Urothelium cell line (cell line): Measurements from ENCODE around the gene AKR1B15.
"Not testable (repeated sequence)": the region's sequence is repeated elsewhere in the genome, so short reads cannot be mapped to it uniquely, and the experiment has no call there.

Source experiments
- DNase-seq: peaks from one replicate; pipeline ENCODE4 v3.0.0; 2011; ENCODE audit warnings: low spot score, mixed read lengths
- FAIRE-seq: peaks from 2 replicates; lab custom pipeline; 2011; peaks lifted over from hg19 to GRCh38; lab: Jason Lieb, UNC

Gene AKR1B15

DNA sequence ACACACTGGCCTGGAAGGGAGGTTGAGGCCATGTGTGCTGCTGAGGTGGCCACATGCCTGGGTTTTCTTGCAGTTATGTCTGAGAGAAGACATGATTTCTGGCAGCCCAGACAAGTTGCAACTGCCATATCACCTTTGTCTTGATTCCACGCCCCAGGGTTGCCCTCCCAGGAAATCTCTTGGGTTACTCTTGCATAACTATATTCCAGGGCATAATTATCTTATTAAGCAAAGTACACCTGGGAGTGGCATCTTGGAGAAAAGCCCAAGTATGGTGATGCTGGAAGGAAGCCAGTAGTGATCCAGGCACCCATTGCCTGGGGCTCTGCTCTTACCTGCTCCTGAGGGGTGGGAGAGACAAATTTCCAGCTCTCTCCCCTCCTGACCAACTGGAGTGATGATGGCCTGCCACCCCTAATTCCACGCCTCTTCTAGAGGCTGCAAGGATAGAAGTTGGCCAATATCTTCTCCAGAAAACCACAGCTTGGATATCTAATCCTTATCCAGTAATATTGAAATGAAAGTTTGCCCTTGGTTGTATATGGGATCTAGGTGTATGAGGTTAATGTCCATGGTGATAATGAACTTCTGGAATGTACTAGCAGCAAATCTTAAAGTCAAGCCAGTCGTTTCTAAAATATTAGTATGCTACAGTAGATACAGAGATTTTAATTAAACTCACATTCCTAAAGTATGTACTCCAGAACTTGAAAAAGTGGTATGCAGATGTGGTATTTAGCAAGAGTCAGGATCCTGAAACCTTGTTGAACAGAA, 16.5 kb upstream of the AKR1B15 start:
- DNase-seq (no peak), FAIRE-seq (no peak)

DNA sequence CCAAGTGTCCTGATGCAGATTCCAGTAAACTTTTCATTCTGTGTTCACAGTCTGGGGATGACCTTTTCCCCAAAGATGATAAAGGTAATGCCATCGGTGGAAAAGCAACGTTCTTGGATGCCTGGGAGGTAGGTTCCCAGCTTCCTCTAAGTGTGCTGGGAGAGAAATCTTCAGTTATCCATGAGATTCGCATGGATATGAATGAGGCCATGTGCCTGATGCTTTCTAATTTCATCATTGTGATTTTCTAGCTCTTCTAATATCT, 16.0 kb upstream of the AKR1B15 start:
- no peak for FAIRE-seq
- no peak for DNase-seq

DNA sequence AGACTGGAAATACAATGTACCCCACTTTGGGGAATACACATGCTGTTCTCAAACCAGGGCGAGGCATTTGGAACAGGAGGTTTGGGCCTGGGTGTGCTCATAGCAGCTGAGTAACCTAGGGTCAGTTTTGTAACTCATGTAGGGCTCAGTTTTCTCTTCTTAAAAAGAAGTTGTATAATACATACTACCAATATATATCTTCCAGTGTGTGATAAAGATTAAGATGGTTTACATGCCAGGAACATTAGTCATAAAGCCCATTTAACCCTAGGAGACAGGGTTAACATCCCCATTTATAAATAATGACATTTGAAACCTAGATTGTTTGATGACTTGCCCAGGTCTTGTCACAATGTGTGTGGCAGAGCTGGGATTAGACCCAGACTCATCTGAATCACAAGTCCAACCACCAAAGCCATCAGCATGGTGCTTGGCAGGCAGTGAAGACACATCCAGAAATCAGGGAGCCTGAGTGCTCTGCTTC, 15.6 kb upstream of the AKR1B15 start:
- FAIRE-seq (no peak), DNase-seq (peak; percentile 17)

DNA sequence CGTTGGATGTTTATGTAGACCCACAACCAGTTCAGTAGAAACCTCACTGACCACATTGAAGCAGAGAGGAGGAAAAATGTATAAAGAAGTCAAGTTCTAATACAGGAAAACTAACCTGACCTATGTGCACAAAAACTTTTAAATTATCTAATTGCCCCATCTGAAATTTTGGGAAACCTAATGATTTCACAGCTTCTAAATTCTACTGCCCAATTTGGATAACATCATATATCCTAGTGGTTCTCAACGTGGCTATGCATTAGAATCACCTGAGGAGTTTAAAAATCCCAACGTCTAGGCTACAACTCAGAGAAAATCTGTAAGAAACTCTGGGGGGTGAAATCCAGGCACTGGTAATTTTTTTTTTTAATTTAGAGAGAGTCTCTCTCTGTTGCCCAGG, 14.3 kb upstream of the AKR1B15 start:
- DNase-seq, result no peak
- no peak for FAIRE-seq

DNA sequence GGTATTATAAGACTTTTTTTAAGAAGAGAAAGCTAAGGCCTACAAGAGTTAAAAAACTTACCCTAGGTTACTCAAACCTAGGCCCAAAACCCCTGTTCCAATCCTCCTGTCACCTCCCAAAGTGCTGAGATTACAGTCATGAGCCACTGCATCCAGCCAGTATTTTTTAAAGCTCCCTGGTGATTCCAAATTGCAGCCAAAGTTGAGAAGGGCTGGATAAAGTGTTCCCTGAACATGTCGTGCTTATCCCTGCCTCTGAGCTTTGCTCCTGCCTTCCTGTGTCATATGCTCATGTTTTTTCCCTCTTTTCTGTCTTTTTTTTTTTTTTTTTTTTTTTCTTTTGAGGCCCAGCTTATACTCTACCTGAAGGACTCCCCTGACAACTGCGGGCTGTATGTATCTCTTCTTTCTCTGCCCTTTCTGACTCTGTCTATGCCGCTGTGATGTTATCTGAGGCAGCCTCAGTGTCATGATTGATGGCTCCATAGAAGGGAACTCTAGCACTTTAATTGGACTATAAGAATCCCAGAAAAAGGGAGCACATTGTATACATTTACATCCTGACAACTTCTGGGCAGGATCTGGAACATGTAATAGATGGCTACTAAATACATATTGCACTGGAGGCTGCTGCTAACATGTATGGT, 13.5 kb upstream of the AKR1B15 start:
- FAIRE-seq, result no peak

DNA sequence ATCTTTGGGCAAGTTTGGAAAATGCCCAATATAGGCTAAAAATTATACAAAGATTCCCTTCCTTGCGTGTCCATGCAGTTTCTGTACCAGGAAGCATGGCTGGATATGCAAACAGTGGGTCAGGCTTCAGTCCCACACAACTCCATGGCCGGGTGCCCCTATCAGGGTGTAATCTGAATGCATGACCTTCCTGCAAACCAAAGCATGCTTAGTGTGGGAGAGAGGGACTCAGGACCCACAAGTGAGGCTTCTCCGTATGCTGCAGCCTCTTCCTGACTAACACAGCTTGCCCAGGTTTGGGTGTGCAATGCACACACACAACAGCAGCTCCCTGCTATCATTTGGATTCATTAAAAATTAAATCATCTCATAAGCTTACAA, 13.0 kb upstream of the AKR1B15 start:
- no peak for FAIRE-seq
- no peak for DNase-seq

More for the DNA sequence above, 13.5 kb upstream of the AKR1B15 start:
- DNase-seq, result no peak

DNA sequence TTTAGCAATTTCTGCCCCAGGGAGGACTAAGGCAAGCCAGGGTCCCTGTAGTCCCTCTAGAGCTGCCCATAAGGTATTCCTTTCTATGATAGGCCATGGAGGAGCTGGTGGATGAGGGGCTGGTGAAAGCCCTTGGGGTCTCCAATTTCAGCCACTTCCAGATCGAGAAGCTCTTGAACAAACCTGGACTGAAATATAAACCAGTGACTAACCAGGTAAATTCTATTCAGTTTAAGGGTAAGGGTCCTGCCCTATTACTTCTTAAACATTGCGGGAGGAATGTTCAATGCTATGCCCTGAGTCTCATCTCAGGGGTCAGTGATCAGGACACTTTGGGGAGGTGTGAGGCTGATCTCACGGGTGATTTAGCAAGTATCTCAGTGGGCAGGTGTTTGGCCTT, 12.4 kb upstream of the AKR1B15 start:
- not testable (repeated sequence) for FAIRE-seq, DNase-seq

DNA sequence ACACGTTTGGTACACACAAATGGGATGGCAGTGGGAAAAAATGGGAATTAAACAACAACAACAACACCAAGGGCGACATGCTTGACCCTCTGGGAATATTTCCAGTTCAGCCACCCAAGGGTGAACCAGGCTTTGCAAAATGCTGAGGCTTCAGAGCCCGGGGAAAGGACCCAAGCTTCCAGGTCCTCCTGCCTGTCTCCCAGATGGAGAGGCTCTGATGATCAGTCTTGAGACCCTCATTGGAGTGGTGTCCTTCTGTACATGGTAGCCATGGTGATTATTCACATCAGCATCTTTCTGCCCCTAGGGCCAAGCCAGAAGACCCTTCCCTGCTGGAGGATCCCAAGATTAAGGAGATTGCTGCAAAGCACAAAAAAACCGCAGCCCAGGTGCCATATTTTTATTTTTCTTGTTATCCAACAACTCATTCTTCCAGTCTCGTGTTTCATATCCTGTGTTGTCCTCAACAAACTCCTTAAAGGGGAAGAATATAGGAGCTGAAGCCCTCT, 11.6 kb upstream of the AKR1B15 start:
- FAIRE-seq, DNase-seq: not testable (repeated sequence)

DNA sequence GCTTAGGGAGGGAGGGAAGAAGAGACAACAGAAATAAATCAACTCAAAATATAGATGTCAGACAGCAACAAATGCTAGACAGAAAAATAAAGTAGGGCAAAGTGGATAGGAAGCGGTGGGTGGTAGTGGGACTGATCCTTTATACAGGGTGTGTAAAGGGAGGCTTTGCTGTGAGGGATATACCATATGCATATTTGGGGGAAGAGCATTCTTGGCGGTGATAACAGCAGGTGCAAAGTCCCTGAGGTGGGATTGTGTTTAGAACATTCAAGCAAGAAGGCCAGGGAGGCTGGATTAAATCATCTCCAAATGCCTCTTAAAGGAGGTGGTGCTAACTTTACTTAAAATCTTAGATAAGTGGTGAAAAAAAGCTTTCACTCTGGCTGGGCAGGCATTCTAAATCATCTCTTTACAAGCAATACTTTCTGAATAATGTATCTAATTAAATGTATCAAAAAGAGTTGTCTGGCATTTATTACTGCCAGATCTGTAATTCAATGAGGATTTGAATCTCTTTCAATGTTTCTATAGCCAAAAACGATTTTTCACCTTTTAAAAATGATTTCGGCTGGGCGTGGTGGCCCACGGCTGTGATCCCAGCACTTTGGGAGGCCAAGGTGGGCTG, 9.4 kb upstream of the AKR1B15 start:
- no peak for FAIRE-seq
- DNase-seq, result no peak

DNA sequence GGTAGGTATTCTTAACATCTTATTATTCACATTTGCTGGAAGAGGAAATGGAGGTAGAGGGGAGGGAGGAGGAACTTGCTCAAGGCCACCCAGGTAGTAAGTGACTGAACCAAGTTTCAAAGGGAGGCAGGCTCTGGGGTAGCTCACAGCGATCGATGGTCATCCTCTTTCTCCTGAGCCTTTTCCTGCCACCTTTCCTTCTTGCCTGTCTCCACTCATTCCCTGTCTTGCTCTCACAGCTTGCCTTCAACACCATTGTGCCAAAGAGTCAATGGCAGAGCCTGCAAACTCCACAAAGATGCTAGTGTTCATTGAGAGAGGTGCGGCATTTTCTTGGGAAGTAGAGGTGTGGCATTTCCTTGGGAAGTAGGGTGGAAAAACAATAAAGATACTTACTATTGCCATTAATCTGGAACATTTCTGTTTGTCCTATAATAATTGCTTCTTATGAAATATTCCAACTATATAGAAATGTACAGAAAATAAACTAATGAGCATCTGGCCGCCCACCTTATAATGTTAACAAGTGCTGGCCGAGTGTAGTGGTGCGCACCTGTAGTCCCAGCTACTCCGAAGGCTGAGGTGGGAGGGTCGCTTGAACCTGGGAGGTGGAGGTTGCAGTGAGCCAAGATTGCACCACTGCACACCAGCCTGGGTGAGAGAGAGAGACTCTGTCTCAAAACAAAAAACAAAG, 7.3 kb upstream of the AKR1B15 start:
- FAIRE-seq, DNase-seq: not testable (repeated sequence)

DNA sequence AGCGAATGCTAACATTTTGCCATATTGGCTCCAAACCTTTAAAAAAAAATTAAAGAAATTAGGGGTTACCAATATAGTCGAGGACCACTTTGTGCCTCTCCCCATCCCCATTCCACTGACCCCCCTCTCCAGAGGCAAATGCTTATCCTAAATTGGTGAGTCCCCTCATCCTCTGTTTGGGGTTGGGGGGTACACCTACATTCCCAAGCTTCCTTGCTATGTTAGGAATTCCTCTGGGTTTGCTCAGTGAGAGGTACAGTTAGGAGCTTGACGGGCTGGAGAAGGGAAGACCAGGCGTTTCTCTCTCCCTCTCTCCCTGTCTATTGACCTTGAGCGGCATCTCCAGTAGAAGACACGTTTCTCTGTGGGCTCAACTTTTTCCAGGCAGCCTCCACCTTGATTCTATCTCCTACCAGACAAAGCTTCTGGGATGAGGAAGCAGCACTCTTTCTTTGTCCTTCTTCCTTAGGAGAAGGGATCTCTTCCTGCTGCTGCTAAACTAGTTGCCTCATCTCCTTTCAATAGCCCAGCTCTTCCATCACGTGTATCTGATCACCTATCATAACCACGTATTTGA, 6.6 kb upstream of the AKR1B15 start:
- no peak for FAIRE-seq
- no peak for DNase-seq

DNA sequence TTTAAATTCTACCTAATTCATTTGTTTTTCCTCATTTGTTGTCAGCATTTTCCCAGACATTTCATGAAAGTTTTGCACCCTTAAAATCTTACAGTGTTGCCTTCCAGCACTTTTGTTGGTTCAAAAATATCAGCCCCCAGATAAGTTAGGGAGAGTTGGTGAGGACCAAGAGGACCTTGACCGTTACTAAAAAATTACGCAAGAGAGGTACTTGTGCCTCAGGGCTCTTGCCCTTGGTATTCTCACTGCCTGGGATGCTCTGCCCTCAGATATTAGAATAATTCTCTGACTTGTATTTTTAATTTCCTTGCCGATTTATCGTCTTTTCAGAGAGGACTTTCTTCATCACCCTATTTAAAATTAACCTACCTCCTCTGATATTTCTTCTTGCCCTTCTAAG, 3.5 kb upstream of the AKR1B15 start:
- DNase-seq (no peak), FAIRE-seq (no peak)

DNA sequence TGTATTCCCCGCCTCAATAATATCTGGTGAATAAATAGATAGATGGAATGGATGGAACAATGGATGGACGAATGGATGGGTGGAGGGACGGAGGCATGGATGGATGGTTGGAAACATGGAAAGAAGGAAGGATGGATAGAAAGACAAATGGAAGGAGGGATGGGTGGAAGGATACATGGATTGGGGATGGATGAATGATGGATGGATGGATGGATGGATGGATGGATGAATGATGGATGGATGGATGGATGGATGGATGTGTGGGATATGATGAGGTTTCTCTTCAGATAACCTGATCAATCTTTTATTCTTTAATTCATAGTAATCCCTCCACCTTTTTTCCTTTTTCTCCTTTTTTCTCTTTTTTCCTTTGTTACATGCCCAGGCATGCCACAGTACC, 3.0 kb upstream of the AKR1B15 start:
- DNase-seq (no peak), FAIRE-seq (no peak)

DNA sequence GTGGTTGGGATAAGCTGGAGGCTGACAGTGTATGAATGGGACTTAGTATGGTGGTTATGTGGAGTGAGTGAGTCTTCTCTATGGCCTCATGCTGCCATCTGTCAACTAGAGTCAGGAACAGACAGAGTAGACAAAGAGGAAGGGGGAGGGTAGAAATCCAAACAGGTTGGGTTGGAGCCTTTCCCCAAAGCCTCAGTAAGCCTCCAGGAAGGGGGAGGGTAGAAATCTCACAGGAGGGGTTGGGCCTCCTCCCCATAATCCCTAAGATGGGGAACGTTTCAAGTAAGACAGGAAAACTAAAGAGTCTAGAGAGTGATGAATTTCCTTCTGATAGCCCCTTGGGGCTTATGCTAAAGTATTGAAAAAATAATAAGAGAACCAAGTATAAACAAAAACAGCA, 2.0 kb upstream of the AKR1B15 start:
- no peak for FAIRE-seq

DNA sequence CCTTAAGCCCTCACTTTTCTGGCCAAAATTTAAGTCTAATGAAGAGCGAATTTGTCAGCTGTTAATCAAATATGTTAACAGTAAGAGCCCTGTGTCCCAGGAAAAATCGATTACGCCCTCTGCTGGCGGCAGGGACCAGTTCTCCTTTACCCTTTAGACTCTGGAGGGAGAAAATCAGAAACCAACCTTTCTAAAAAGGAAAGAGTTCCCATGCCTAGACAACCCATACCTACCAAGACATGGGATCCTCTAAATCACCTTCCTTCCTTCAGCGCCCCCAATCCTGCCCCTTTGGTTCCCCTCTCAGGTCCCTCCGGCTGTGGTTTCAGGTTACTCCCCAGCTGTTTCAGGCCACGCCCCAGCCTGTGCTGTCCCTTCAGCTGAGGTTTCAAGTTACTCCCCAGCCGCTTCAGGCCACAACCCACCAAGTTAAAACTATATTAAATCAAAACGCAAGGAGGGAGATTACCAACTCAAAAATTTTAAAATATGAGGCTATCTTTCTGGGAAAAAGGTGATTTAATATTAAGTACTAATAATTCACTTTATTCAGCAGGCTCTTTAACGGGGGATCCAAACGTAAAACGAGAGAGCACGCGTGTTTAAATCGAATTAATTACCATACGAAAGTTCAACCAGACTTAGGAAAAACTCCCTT, 1.4 kb upstream of the AKR1B15 start:
- FAIRE-seq (no peak), DNase-seq (peak; percentile 65)

More for the DNA sequence above, 2.0 kb upstream of the AKR1B15 start:
- no peak for DNase-seq

DNA sequence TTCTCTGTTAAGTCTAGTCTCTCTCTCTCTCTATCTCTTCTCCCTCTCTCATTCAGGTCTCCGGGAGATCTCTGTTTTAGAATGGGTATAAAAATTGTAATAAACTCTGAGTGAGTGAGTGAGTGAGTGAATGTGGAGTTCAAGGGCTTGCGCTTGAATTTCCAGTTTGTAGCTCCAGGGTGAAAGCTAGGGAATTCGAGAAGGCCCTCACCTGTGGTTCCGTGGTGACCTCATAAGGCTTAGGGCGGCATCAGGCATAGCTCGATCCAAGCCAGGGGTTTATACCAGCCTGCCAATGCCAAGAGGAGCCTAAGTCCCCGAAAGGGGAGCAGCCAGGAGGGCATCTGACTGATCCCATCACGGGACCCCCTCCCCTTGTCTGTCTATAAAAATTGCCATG, 456 bp downstream of the AKR1B15 start:
- no peak for FAIRE-seq

DNA sequence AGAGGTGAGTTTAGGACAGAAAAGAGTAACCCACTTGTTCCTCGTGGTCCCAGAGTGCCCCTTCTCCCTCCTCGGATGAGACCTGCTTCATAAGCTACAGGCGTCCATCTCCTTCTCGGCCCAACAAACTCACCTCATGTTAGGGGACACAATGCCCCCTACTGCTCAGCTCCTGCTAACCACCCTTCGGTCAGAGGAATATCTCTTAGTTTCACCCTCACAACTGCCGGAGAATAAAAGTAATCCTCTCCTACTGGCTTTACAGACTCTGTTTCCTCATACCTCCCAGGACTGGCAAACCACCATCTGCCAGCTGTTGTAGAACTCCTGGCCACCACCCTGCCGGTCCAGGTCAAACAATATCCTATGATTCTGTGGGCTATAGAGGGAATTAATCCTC, 3.2 kb downstream of the AKR1B15 start:
- no peak for DNase-seq
- FAIRE-seq, result no peak

More for the DNA sequence above, 456 bp downstream of the AKR1B15 start:
- no peak for DNase-seq

DNA sequence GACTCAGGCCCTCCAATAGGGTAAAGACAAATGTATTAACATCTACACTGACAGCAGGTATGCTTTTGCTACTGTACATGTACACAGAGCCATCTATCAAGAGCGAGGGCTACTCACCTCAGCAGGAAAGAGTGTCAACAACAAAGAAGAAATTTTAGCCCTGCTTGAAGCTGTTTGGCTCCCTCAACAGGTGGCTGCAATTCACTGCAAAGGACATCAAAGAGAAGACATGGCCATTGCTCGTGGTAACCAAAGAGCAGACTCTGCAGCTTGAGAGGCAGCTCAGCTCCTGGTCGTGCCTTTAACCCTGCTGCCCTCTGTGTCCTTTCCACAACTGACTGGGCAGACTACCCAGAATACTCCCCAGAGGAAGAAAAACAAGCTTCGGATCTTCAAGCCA, 5.1 kb downstream of the AKR1B15 start:
- FAIRE-seq (no peak), DNase-seq (no peak)

DNA sequence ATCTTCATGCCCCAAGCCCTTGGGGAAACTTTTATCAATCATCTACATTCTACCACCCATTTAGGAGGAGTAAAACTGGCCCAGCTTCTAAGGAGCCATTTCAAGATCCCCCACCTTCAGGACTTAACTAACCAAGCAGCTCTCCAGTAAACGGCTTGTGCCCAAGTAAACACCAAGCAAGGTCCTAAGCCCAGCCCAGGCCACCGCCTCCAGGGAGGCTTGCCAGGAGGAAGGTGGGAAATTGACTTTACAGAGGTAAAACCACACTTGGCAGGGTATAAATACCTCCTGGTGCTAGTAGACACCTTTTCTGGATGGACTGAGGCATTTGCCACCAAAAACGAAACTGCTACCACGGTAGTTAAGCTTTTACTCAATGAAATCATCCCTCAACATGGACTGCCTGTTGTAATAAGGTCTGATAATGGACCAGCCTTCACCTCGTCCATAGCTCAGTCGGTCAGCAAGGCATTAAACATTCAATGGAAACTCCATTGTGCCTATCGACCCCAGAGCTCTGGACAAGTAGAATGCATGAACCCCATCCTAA, 5.6 kb downstream of the AKR1B15 start:
- no peak for DNase-seq
- no peak for FAIRE-seq

DNA sequence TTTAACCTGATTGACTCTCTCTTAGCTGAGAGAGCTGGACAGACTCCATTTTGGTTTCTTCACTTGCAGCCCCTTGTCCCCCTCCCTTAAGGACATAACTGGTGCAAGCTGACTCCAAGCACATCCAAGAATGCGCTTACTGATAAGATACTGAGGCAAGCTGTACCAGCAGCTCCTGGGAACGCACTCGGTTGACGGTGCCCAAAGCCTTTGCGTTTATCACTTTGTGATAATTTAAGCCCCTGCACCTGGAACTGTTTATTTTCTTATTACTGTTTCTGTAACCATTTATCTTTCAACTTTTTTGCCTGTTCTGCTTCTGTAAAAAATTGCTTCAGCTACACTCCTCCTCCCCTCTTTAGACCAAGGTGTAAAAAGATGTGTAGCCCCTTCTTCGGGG, 8.5 kb downstream of the AKR1B15 start:
- no peak for DNase-seq
- no peak for FAIRE-seq
